Tibial artery (tissue), 4 donors: ENCODE results near the gene PPM1M.

Experiments
- DNase-seq, 2 donors: peaks; one replicate each; pipeline ENCODE4 v3.0.0-alpha.2; 2019
- H3K27ac ChIP-seq, 2 donors: fragments of 200-600 bp; sonication (generic) in 1 of 2; 1 replicate in 1 of 2; 2 replicates in 1 of 2; pipeline ENCODE4 v1.5.1; 2018 to 2019; ENCODE audit warnings: mild to moderate bottlenecking in 1 of 2
- H3K27me3 ChIP-seq, 2 donors: fragments of 200-600 bp; sonication (generic) in 1 of 2; one replicate each; pipeline versions ENCODE4 v1.5.1 to v1.6.0; 2016 to 2019
- H3K36me3 ChIP-seq, 3 donors: fragments of 200-600 bp; sonication (generic) in 2 of 3; one replicate each; pipeline ENCODE4 v1.5.1; 2016 to 2019; ENCODE audit warnings: mild to moderate bottlenecking in 2 of 3
- H3K4me1 ChIP-seq, 4 donors: fragments of 200-600 bp; sonication (generic) in 2 of 4; 1 replicate in 3 of 4; 2 replicates in 1 of 4; pipeline ENCODE4 v1.5.1; 2016 to 2019
- H3K4me3 ChIP-seq, 2 donors: fragments of 200-600 bp; sonication (generic) in 1 of 2; 1 replicate in 1 of 2; 2 replicates in 1 of 2; pipeline ENCODE4 v1.5.1; 2018 to 2019; ENCODE audit warnings: mild to moderate bottlenecking in 2 of 2
- H3K9me3 ChIP-seq, 3 donors: fragments of 200-600 bp; sonication (generic) in 1 of 3; one replicate each; pipeline ENCODE4 v1.5.1; 2016 to 2019
- CTCF ChIP-seq, 2 experiments: fragments of 200-600 bp in 1 of 2; fragments of 450-650 bp in 1 of 2; IDR thresholded peaks; one replicate each; pipeline ENCODE4 v1.5.1; 2017 to 2019; ENCODE audit warnings: antibody characterized with exemption in 2 of 2, mild to moderate bottlenecking in 1 of 2, moderate library complexity in 1 of 2
- intact Hi-C: fragments of 100-400 bp; cut with DNase I; formaldehyde crosslinking; loops from one replicate; pipeline ENCODE4 v1.15.0; 2023; ENCODE audit warnings: low total_unique reads

The PPM1M gene

GRCh38 chr3:52259035-52259434 is 13.5 kb downstream of the PPM1M start:
- no peaks in the 10 kb centered on the region for H3K4me1 ChIP-seq
- TF ChIP-seq CTCF (IDR thresholded peaks at IDR 0.05) = no peak
- no peak for DNase-seq
- H3K27ac ChIP-seq = no peak overlapping the region
- H3K9me3 ChIP-seq = no peaks in the 10 kb centered on the region
- H3K4me3 ChIP-seq = no peak overlapping the region
- peaks cover 94 to 100% (median 99%) of the 10 kb centered on the region in 3 donors for H3K36me3 ChIP-seq
- intact Hi-C loops = no loop called here
- H3K27me3 ChIP-seq = no peaks in the 10 kb centered on the region

- H3K4me3 ChIP-seq = no peak overlapping the region
- no peaks in the 10 kb centered on the region for H3K4me1 ChIP-seq
- no peaks in the 10 kb centered on the region for H3K9me3 ChIP-seq
- TF ChIP-seq CTCF (IDR thresholded peaks at IDR 0.05) = no peak
- H3K27me3 ChIP-seq = no peaks in the 10 kb centered on the region
- intact Hi-C loops = no loop called here
- H3K27ac ChIP-seq = no peak overlapping the region
- no peak for DNase-seq
- H3K36me3 ChIP-seq = peaks cover 95 to 100% (median 100%) of the 10 kb centered on the region in 3 donors
Measured at GRCh38 chr3:52259448-52259847, 13.9 kb downstream of the PPM1M start.

- Histone ChIP-seq H3K4me1 (no peaks in the 10 kb centered on the region), H3K36me3 (peaks cover 87 to 99% (median 97%) of the 10 kb centered on the region in 3 donors), H3K4me3 (no peak overlapping the region), H3K9me3 (no peaks in the 10 kb centered on the region), H3K27me3 (no peaks in the 10 kb centered on the region), H3K27ac (no peak overlapping the region)
- intact Hi-C loops = no loop called here
- DNase-seq = no peak
- TF ChIP-seq CTCF (IDR thresholded peaks at IDR 0.05) = no peak
Measured at GRCh38 chr3:52262447-52262846, 16.9 kb downstream of the PPM1M start.

- intact Hi-C loops = no loop called here
- no peak for DNase-seq
- H3K27ac ChIP-seq = no peak overlapping the region
- H3K4me3 ChIP-seq = no peak overlapping the region
- TF ChIP-seq CTCF (IDR thresholded peaks at IDR 0.05) = no peak
- H3K4me1 ChIP-seq = peaks cover 0 to 12% (median 3%) of the 10 kb centered on the region in 4 donors
- H3K36me3 ChIP-seq = peaks cover 75 to 99% (median 90%) of the 10 kb centered on the region in 3 donors
- H3K9me3 ChIP-seq = no peaks in the 10 kb centered on the region
- H3K27me3 ChIP-seq = no peaks in the 10 kb centered on the region
Measured at GRCh38 chr3:52265387-52265786, 19.8 kb downstream of the PPM1M start.

- no peak for TF ChIP-seq CTCF (IDR thresholded peaks at IDR 0.05)
Measured at GRCh38 chr3:52268036-52268435, 22.5 kb downstream of the PPM1M start.

GRCh38 chr3:52269776-52270175 is 24.2 kb downstream of the PPM1M start:
- H3K27me3 ChIP-seq = no peaks in the 10 kb centered on the region
- intact Hi-C loops = no loop called here
- H3K4me3 ChIP-seq = no peak overlapping the region
- H3K36me3 ChIP-seq = peaks cover 36 to 59% (median 47%) of the 10 kb centered on the region in 3 donors
- H3K27ac ChIP-seq = peak overlapping the region in 1 of 2 donors; percentile 49
- no peak for TF ChIP-seq CTCF (IDR thresholded peaks at IDR 0.05)
- peaks cover 0 to 55% (median 32%) of the 10 kb centered on the region in 4 donors for H3K4me1 ChIP-seq
- no peaks in the 10 kb centered on the region for H3K9me3 ChIP-seq
- no peak for DNase-seq

More at GRCh38 chr3:52268036-52268435, 22.5 kb downstream of the PPM1M start:
- DNase-seq = no peak
- no peak overlapping the region for H3K27ac ChIP-seq
- H3K4me1 ChIP-seq = peaks cover 0 to 38% (median 17%) of the 10 kb centered on the region in 4 donors
- H3K36me3 ChIP-seq = peaks cover 49 to 72% (median 65%) of the 10 kb centered on the region in 3 donors
- H3K27me3 ChIP-seq = no peaks in the 10 kb centered on the region
- intact Hi-C loops = no loop called here
- H3K4me3 ChIP-seq = no peak overlapping the region
- H3K9me3 ChIP-seq = no peaks in the 10 kb centered on the region
